ENCODE results near the gene INS.

INS gene

DNA sequence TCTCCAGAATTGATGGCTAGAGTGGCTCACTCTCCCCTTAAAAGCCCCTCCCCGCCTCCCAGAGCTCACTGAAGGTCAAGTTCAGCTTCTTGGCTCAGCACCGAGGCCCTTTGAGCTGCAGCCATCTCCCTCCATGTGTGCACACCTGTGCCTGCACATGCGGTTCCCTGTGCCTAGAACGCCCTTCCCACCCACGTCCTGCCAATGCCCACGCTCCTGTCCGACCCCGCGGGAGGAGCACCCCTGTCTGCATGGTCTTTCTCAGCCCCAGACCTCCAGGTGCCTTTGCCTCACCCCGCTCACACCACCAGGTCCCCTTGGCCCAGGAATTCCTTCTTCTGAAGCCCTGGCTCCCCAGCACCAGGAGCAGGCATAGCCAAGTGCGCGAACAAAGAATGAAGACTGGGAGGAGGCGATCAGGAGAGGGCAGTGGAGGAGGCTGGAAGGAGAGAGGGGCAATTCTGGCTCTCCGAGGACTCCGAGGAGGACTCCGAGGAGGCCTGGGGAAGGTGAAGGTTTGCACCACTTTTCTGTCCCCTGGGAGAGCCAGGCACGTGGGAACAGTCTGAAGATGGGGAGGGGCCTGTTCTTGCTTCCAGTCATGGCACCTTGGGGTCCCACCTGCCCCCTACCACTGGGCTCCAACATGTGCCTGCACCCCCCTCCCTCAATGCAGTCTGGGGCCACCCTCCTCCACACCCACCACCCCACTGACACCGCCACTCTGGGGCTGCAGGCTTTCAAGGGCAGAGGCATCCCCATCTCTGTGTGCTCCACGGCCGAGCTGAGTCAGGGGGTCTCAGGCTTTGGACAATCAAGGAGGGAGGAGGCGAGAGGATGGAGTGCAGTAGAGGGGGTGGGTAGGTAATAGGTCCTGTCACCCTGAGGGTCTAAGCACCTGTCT lies 39.5 kb downstream of the INS start:
- H3K4me3 ChIP-seq (ENCODE audit: control insufficient read depth, low read depth, low read length): no peak overlapping the region
- TF ChIP-seq, protein P1, sequence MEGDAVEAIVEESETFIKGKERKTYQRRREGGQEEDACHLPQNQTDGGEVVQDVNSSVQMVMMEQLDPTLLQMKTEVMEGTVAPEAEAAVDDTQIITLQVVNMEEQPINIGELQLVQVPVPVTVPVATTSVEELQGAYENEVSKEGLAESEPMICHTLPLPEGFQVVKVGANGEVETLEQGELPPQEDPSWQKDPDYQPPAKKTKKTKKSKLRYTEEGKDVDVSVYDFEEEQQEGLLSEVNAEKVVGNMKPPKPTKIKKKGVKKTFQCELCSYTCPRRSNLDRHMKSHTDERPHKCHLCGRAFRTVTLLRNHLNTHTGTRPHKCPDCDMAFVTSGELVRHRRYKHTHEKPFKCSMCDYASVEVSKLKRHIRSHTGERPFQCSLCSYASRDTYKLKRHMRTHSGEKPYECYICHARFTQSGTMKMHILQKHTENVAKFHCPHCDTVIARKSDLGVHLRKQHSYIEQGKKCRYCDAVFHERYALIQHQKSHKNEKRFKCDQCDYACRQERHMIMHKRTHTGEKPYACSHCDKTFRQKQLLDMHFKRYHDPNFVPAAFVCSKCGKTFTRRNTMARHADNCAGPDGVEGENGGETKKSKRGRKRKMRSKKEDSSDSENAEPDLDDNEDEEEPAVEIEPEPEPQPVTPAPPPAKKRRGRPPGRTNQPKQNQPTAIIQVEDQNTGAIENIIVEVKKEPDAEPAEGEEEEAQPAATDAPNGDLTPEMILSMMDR (IDR thresholded peaks at IDR 0.05; ENCODE audit: control insufficient read depth, insufficient read depth, low read depth, low read length, missing control alignments): no peak
- no peak for DNase-seq (ENCODE audit: low read depth)

- no peak for DNase-seq (ENCODE audit: low read depth)
- no peak overlapping the region for H3K4me3 ChIP-seq (ENCODE audit: control insufficient read depth, low read depth, low read length)
- TF ChIP-seq, protein P1 (IDR thresholded peaks at IDR 0.05; ENCODE audit: control insufficient read depth, insufficient read depth, low read depth, low read length, missing control alignments): no peak
Measured at GRCh38 chr11:2120359-2121100, 40.5 kb downstream of the INS start.

DNA sequence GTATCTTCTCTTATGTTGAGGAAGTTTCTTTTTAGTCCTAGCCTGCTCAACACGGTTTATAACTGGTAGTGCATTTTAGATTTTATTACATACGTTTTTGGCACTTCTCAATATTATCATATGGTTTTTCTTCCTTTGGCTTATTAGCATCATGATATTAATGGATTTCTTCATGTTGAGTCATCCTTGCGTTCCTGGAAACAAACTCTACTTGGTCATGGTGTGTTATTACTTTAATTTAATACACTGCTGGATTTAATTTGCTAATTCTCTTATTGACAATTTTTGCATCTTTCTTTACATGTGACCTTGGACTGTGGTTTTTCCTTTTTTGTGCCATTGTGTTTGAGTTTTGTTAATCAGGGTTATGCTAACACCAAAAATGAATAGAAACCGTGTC lies 42.3 kb downstream of the INS start:
- TF ChIP-seq, protein P1 (IDR thresholded peaks at IDR 0.05; ENCODE audit: control insufficient read depth, insufficient read depth, low read depth, low read length, missing control alignments): no peak
- no peak overlapping the region for H3K4me3 ChIP-seq (ENCODE audit: control insufficient read depth, low read depth, low read length)
- DNase-seq (ENCODE audit: low read depth): no peak

DNA sequence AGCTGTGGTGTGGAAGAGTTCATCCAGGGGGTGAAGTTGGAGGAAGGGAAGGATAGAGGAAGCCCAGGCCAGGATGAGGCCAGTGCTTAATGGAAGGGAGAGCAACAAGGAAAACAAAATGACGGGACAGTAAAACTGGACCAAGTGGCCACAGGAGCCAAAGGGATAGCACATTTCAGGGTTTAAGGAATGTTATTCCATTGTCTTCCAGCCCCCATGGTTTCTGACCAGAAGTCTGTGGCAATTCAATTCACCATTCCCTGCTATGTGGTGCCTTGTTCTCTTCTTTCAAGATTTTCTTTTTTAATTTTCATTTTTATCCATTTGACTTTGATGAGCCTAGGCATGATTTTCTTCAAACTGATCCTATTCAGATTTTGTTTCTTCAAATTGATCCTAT lies 44.3 kb downstream of the INS start:
- TF ChIP-seq, protein P1 (IDR thresholded peaks at IDR 0.05; ENCODE audit: control insufficient read depth, insufficient read depth, low read depth, low read length, missing control alignments): no peak
- DNase-seq (ENCODE audit: low read depth): no peak
- no peak overlapping the region for H3K4me3 ChIP-seq (ENCODE audit: control insufficient read depth, low read depth, low read length)

- no peak overlapping the region for H3K4me3 ChIP-seq (ENCODE audit: control insufficient read depth, low read depth, low read length)
- TF ChIP-seq, protein P1 (IDR thresholded peaks at IDR 0.05; ENCODE audit: control insufficient read depth, insufficient read depth, low read depth, low read length, missing control alignments): no peak
- DNase-seq (ENCODE audit: low read depth): no peak
Measured at GRCh38 chr11:2115308-2115707, 45.7 kb downstream of the INS start.

DNA sequence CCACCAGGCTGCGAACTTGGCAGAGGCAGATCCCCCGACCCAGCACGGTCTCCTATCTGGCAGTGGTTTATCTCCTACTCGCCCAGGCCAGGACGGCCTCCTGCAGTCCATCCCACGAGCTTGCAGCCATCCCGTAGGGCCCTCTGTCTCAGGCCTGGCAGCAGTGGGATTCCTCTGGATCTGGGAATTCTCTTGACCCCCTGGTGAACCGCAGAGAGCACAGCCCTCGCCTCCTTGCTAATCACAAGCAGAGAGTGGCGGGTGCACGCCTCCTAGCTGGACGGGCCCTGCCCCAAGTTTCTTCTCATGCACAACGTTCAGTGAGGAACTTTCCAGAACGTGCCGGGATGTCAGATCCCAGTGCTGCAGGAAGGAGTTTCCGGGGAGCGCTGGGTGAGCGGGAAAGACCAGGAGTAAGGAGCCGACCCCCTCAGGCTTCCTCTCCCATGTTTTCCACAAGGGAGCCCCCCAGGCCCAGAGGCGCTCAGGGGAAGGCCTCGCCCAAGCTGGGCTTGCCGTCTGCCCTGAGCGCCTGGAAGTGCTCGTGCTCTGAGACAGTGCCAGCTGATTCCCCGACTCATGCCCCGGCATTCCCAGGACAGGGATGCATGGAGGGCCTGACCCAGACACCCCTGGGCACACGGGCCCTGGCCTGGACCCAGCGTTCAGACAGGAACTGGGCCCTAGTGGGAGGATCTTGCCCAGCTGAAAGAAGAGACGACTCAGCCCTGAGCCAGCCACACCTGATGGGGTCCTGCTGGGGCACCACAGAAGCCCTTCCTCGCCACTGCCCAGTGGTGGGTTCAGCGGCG lies 46.4 kb downstream of the INS start:
- TF ChIP-seq, protein P1 (IDR thresholded peaks at IDR 0.05; ENCODE audit: control insufficient read depth, insufficient read depth, low read depth, low read length, missing control alignments): no peak
- no peak overlapping the region for H3K4me3 ChIP-seq (ENCODE audit: control insufficient read depth, low read depth, low read length)
- DNase-seq (ENCODE audit: low read depth): no peak
